ENCODE data around the gene CDH4. TPM values are rescaled to one million over a fixed set of nuclear protein-coding genes. Genes with fewer than 3 reads are reported as not detected.

The CDH4 gene
- polyA plus RNA-seq, 1 donor = 1.7 TPM

DNA sequence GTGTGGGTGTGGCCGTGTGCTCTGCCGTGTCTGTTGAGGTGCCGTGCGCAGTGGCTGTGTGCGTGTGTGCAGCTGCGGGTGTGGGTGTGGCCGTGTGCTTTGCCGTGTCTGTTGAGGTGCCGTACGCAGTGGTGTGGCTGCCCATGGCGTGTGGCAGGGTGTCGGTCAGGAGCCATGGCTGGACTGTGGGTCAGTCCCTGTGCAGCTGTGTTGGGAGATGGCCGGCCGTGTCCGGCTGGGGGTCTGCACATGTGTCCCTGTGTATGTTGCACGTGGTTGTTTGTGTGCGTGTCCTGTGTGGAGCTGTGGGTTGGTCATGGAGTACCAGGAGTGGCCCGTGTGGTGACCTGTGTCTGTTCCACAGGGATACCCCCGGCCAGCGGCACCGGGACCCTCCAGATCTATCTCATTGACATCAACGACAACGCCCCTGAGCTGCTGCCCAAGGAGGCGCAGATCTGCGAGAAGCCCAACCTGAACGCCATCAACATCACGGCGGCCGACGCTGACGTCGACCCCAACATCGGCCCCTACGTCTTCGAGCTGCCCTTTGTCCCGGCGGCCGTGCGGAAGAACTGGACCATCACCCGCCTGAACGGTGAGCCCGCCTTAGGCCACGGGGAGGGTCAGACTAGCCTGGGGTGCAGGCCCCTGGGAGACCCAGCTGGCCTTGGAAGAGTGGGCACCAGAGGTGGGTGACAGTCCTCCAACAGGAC, 675.9 kb downstream of the CDH4 start:
- Histone ChIP-seq H3K27ac (ENCODE audit: low read length) (no peak overlapping the region), H3K9me3 (ENCODE audit: control insufficient read depth, low read depth, low read length) (peaks cover 7% of the 10 kb centered on the region), H3K27me3 (ENCODE audit: control insufficient read depth, insufficient read depth, low read length) (no peaks in the 10 kb centered on the region), H3K4me3 (ENCODE audit: low read length) (no peak overlapping the region), H3K4me1 (ENCODE audit: control insufficient read depth, insufficient read depth, low read length) (no peaks in the 10 kb centered on the region), H3K36me3 (ENCODE audit: control insufficient read depth, insufficient read depth, low read length) (no peaks in the 10 kb centered on the region)
- DNase-seq = no peak
- WGBS (ENCODE audit: insufficient coverage, low lambda C conversion rate) = no CpG with 5 or more reads among the region's 43 CpGs

- Histone ChIP-seq H3K27me3 (ENCODE audit: control insufficient read depth, insufficient read depth, low read length) (no peaks in the 10 kb centered on the region), H3K36me3 (ENCODE audit: control insufficient read depth, insufficient read depth, low read length) (no peaks in the 10 kb centered on the region), H3K9me3 (ENCODE audit: control insufficient read depth, low read depth, low read length) (peaks cover 7% of the 10 kb centered on the region), H3K4me3 (ENCODE audit: low read length) (no peak overlapping the region), H3K4me1 (ENCODE audit: control insufficient read depth, insufficient read depth, low read length) (no peaks in the 10 kb centered on the region), H3K27ac (ENCODE audit: low read length) (no peak overlapping the region)
- DNase-seq = no peak
- WGBS (ENCODE audit: insufficient coverage, low lambda C conversion rate) = no CpG with 5 or more reads among the region's 12 CpGs
Observed at GRCh38 chr20:61929561-61929960, 677.5 kb downstream of the CDH4 start.

GRCh38 chr20:61929971-61930666, 678.1 kb downstream of the CDH4 start:
- WGBS (ENCODE audit: insufficient coverage, low lambda C conversion rate) = no CpG with 5 or more reads among the region's 12 CpGs
- H3K4me1 ChIP-seq (ENCODE audit: control insufficient read depth, insufficient read depth, low read length) = no peaks in the 10 kb centered on the region
- no peak for DNase-seq
- no peaks in the 10 kb centered on the region for H3K36me3 ChIP-seq (ENCODE audit: control insufficient read depth, insufficient read depth, low read length)
- no peak overlapping the region for H3K4me3 ChIP-seq (ENCODE audit: low read length)
- no peaks in the 10 kb centered on the region for H3K27me3 ChIP-seq (ENCODE audit: control insufficient read depth, insufficient read depth, low read length)
- H3K9me3 ChIP-seq (ENCODE audit: control insufficient read depth, low read depth, low read length) = peaks cover 7% of the 10 kb centered on the region
- no peak overlapping the region for H3K27ac ChIP-seq (ENCODE audit: low read length)

DNA sequence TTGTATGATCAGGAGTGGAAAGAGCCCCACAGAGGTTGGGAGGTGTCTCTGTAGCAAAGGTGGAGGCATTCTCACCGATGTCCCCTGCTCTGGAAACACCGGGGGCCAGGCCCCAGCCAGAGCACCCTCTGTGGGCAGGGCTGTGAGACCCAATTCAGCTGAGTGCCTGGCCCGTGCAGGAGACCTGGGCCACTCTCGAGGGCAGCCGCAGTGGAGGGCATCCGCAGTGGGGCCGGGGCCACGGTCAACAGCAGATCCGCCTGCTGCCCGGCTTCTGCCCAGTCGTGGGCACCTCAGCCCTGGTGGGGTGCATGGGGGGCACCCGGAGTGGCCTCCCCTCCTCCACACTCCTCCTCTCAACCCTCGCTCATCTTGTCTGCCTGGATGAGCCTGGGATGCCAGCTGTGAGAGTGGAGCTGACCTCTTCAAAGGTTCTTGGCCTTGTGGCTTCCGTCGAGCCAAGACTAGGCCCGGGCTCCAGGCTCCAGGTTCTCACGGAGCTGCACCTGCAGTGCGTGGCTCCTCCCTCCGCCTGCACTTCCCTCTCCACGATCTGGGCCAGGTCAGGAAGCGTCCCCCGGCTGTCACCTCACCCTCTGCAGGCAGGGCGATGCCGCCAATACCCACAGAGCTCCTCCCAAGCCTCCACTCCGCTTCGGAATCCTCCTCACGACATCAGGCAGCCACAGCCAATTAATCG, 678.9 kb downstream of the CDH4 start:
- no peak for DNase-seq
- no peaks in the 10 kb centered on the region for H3K27me3 ChIP-seq (ENCODE audit: control insufficient read depth, insufficient read depth, low read length)
- no peak overlapping the region for H3K4me3 ChIP-seq (ENCODE audit: low read length)
- H3K36me3 ChIP-seq (ENCODE audit: control insufficient read depth, insufficient read depth, low read length) = no peaks in the 10 kb centered on the region
- no CpG with 5 or more reads among the region's 28 CpGs for WGBS (ENCODE audit: insufficient coverage, low lambda C conversion rate)
- H3K9me3 ChIP-seq (ENCODE audit: control insufficient read depth, low read depth, low read length) = peaks cover 2% of the 10 kb centered on the region
- H3K27ac ChIP-seq (ENCODE audit: low read length) = no peak overlapping the region
- H3K4me1 ChIP-seq (ENCODE audit: control insufficient read depth, insufficient read depth, low read length) = no peaks in the 10 kb centered on the region

DNA sequence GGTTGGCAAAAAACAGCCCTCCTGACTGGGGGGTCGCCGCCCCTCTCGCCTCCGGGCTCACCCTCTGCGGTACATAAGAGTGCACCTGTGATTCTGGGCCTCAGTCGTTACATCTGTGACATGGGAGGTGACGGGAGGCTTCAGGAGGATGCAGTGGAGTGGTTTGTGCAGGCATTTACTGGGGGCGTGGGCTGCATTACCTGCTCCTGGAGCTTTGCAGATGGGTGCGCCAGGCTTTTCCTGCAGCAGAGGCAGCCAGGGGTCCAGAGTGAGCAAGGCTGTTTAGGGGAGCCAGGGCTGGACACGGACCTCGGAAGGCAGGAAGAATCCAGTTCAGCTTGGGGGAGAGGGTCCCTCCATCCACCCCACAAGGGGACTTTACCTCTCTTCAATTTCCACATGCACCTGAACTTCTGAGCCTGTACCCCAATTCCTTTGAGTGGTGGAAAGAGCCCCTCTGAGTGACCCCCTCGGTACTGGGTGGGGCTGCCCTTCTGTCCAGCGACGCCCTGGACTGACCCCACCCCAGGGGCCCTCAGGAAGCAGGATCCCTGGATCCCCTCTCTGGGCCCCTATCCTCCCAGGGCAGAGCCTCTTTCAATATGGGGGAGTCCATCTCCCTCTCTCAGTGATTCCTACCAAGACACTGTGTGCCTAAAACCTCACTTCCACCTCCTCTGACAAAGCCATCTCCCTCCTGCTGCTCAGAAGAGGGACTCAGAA, 679.6 kb downstream of the CDH4 start:
- Histone ChIP-seq H3K27ac (ENCODE audit: low read length) (no peak overlapping the region), H3K9me3 (ENCODE audit: control insufficient read depth, low read depth, low read length) (no peaks in the 10 kb centered on the region), H3K4me3 (ENCODE audit: low read length) (no peak overlapping the region), H3K4me1 (ENCODE audit: control insufficient read depth, insufficient read depth, low read length) (no peaks in the 10 kb centered on the region), H3K36me3 (ENCODE audit: control insufficient read depth, insufficient read depth, low read length) (no peaks in the 10 kb centered on the region), H3K27me3 (ENCODE audit: control insufficient read depth, insufficient read depth, low read length) (no peaks in the 10 kb centered on the region)
- WGBS (ENCODE audit: insufficient coverage, low lambda C conversion rate) = no CpG with 5 or more reads among the region's 14 CpGs
- DNase-seq = no peak

- Histone ChIP-seq H3K4me3 (ENCODE audit: low read length) (no peak overlapping the region), H3K27ac (ENCODE audit: low read length) (no peak overlapping the region), H3K9me3 (ENCODE audit: control insufficient read depth, low read depth, low read length) (no peaks in the 10 kb centered on the region), H3K4me1 (ENCODE audit: control insufficient read depth, insufficient read depth, low read length) (no peaks in the 10 kb centered on the region), H3K36me3 (ENCODE audit: control insufficient read depth, insufficient read depth, low read length) (no peaks in the 10 kb centered on the region), H3K27me3 (ENCODE audit: control insufficient read depth, insufficient read depth, low read length) (no peaks in the 10 kb centered on the region)
- WGBS (ENCODE audit: insufficient coverage, low lambda C conversion rate) = no CpG with 5 or more reads among the region's 9 CpGs
- no peak for DNase-seq
Observed at GRCh38 chr20:61932199-61932592, 680.1 kb downstream of the CDH4 start.

DNA sequence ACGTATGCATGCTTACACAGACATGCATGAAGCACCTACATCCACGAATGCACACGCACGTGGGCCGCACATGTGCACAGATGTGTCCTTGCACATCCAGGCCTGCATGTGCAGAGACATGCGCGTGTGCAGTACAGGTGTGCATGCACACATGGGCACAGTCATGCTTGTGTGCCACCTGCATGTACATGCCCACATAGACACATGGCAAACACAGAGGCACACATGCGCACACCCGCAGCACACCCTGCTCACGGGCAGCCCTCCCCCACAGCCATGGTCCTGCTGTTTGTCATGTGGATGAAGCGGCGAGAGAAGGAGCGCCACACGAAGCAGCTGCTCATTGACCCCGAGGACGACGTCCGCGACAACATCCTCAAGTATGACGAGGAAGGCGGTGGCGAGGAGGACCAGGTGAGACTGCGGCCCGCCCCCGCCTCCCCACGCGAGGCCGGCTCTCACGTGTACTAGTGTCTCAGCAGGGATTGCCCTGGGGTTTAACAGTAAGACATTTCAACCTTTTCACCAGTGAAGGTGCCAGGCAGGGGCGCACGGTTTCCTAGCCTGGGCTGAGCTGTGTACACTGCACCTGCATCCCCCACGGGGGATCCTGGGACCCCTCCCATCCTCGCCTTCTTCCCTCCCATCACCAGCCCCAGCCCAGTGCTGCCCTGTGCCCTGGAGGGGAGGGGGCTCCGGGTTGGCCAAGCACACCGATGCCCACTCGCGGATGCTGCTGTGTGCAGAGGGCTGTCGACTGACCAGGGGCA, 680.8 kb downstream of the CDH4 start:
- H3K36me3 ChIP-seq (ENCODE audit: control insufficient read depth, insufficient read depth, low read length) = no peaks in the 10 kb centered on the region
- no peak for DNase-seq
- H3K4me1 ChIP-seq (ENCODE audit: control insufficient read depth, insufficient read depth, low read length) = no peaks in the 10 kb centered on the region
- H3K27ac ChIP-seq (ENCODE audit: low read length) = no peak overlapping the region
- H3K4me3 ChIP-seq (ENCODE audit: low read length) = no peak overlapping the region
- no CpG with 5 or more reads among the region's 38 CpGs for WGBS (ENCODE audit: insufficient coverage, low lambda C conversion rate)
- no peaks in the 10 kb centered on the region for H3K9me3 ChIP-seq (ENCODE audit: control insufficient read depth, low read depth, low read length)
- no peaks in the 10 kb centered on the region for H3K27me3 ChIP-seq (ENCODE audit: control insufficient read depth, insufficient read depth, low read length)

- no peaks in the 10 kb centered on the region for H3K27me3 ChIP-seq (ENCODE audit: control insufficient read depth, insufficient read depth, low read length)
- H3K4me3 ChIP-seq (ENCODE audit: low read length) = no peak overlapping the region
- WGBS (ENCODE audit: insufficient coverage, low lambda C conversion rate) = no CpG with 5 or more reads among the region's 17 CpGs
- no peak overlapping the region for H3K27ac ChIP-seq (ENCODE audit: low read length)
- H3K9me3 ChIP-seq (ENCODE audit: control insufficient read depth, low read depth, low read length) = no peaks in the 10 kb centered on the region
- no peaks in the 10 kb centered on the region for H3K36me3 ChIP-seq (ENCODE audit: control insufficient read depth, insufficient read depth, low read length)
- no peaks in the 10 kb centered on the region for H3K4me1 ChIP-seq (ENCODE audit: control insufficient read depth, insufficient read depth, low read length)
- DNase-seq = no peak
Observed at GRCh38 chr20:61933481-61933950, 681.5 kb downstream of the CDH4 start.

DNA sequence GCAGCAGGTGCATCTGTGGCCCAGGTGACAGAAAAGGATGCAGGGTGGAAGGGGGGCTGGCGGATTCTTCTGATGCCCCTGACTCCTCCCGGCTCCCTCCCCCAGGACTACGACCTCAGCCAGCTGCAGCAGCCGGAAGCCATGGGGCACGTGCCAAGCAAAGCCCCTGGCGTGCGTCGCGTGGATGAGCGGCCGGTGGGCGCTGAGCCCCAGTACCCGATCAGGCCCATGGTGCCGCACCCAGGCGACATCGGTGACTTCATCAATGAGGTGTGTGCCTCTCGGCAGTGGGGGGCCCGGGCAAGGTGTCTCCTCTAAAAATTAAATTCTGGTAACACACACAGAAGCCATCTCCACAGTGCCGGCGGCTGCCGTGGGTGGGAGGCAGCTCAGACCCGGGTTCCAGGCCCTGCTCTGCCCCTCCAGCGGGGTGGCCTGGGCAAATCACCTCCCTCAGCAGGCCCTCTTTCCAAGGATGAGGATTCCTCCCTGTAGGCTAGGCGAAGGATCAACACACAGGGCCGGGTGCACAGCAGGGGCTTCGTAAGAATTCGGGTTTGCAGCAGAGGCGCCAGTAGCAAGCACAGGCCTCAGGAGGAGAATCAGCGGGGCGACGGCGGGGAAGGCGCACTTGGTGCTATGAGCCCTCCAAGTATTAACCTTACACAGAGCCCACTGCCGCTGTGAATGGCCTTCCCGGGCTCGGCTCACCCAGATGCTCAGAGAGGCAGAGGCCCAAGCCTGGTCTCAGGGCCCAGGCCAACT, 682.1 kb downstream of the CDH4 start:
- Histone ChIP-seq H3K27me3 (ENCODE audit: control insufficient read depth, insufficient read depth, low read length) (no peaks in the 10 kb centered on the region), H3K4me3 (ENCODE audit: low read length) (no peak overlapping the region), H3K9me3 (ENCODE audit: control insufficient read depth, low read depth, low read length) (no peaks in the 10 kb centered on the region), H3K36me3 (ENCODE audit: control insufficient read depth, insufficient read depth, low read length) (no peaks in the 10 kb centered on the region), H3K27ac (ENCODE audit: low read length) (no peak overlapping the region), H3K4me1 (ENCODE audit: control insufficient read depth, insufficient read depth, low read length) (no peaks in the 10 kb centered on the region)
- no peak for DNase-seq
- WGBS (ENCODE audit: insufficient coverage, low lambda C conversion rate) = 80% methylated on average over 1 of the region's 36 CpGs
